Suprapubic skin (tissue), 4 donors: ENCODE data around the gene LMNB1.

Source experiments
- CTCF ChIP-seq, 2 donors: fragments of 200-600 bp in 1 of 2; fragments of 450-650 bp in 1 of 2; sonication (generic) in 1 of 2; IDR thresholded peaks; one replicate each; pipeline ENCODE4 v1.5.1; 2016 to 2019; ENCODE audit warnings: antibody characterized with exemption in 2 of 2, mild to moderate bottlenecking in 1 of 2, moderate library complexity in 1 of 2
- EP300 ChIP-seq: sonication (generic); formaldehyde crosslinking; IDR thresholded peaks from one replicate; pipeline ENCODE4 v1.6.1; 2017; ENCODE audit warnings: antibody characterized with exemption
- POLR2A ChIP-seq, 2 donors: fragments of 450-650 bp; IDR thresholded peaks; one replicate each; pipeline ENCODE4 v1.6.1; 2017; ENCODE audit warnings: antibody characterized with exemption in 2 of 2, mild to moderate bottlenecking in 2 of 2, moderate library complexity in 2 of 2
- POLR2AphosphoS5 ChIP-seq, 3 donors: sonication (generic); formaldehyde crosslinking; IDR thresholded peaks; one replicate each; pipeline ENCODE4 v1.6.1; 2017; ENCODE audit warnings: antibody characterized with exemption in 3 of 3

DNA sequence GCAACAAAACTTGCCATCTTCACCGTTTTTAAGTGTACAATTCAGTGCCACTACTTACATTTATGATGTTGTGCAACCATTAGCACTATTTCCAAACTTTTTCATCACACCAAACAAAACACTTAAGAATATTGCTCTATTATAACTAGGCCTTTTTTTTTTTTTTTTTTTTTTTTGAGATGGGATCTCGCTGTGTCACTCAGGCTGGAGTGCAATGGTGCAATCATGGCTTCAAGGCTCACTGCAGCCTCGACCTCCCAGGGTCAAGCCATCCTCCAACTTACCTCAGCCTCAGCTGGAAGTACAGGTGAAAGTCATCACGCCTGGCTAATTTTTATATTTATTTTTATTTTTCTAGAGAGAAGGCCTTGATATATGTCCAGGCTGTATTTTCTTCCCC lies 22.3 kb upstream of the LMNB1 start:
- TF ChIP-seq POLR2AphosphoS5 (IDR thresholded peaks at IDR 0.05) (no peak), CTCF (IDR thresholded peaks at IDR 0.05) (no peak), EP300 (no peak), POLR2A (IDR thresholded peaks at IDR 0.05) (no peak)
